H1 (cell line): ENCODE results near the gene RBCK1. TPM values are rescaled to one million over a fixed set of nuclear protein-coding genes. Genes with fewer than 3 reads are reported as not detected.

ENCODE experiments used
- CTCF ChIA-PET: fragments of 300-600 bp; sonication (Branson Sonifier 250); formaldehyde crosslinking; loops from one replicate; lab custom pipeline; 2021; ENCODE audit not compliant: partially characterized antibody; lab: Charles Lee
- POLR2A ChIA-PET: fragments of 300-600 bp; sonication (Branson Sonifier 250); formaldehyde crosslinking; loops from one replicate; lab custom pipeline; 2021; ENCODE audit warnings: inconsistent platforms; ENCODE audit not compliant: partially characterized antibody; lab: Charles Lee
- DNase-seq, 2 experiments: peaks; one replicate each; pipeline versions ENCODE4 v3.0.0 to v3.0.0-alpha.2; 2010 to 2022; ENCODE audit warnings: low spot score in 2 of 2, low read depth in 1 of 2, mixed read lengths in 1 of 2
- FAIRE-seq: peaks from 2 replicates; lab custom pipeline; 2011; peaks lifted over from hg19 to GRCh38; lab: Jason Lieb, UNC
- H2AFZ ChIP-seq: 2 replicates; pipeline ENCODE4 v1.8.1; 2012; ENCODE audit warnings: low read length, inconsistent platforms
- H2AK5ac ChIP-seq: 2 replicates; pipeline ENCODE4 v1.6.1; 2013; ENCODE audit warnings: low read depth, low read length
- H2BK120ac ChIP-seq: replicated peaks from 2 replicates; pipeline ENCODE3; 2013; ENCODE audit warnings: low read depth, low read length, inconsistent platforms
- H2BK12ac ChIP-seq: 2 replicates; pipeline ENCODE4 v1.6.1; 2013; ENCODE audit warnings: low read depth, low read length
- H2BK15ac ChIP-seq: 2 replicates; pipeline ENCODE4 v1.6.1; 2013; ENCODE audit warnings: low read length
- H2BK20ac ChIP-seq: 2 replicates; pipeline ENCODE4 v1.6.1; 2013; ENCODE audit warnings: low read length
- H2BK5ac ChIP-seq: 2 replicates; pipeline ENCODE4 v1.6.1; 2013; ENCODE audit warnings: low read depth, low read length
- H3K14ac ChIP-seq: 2 replicates; pipeline ENCODE4 v1.6.1; 2013; ENCODE audit warnings: inconsistent platforms; ENCODE audit not compliant: insufficient read length
- H3K18ac ChIP-seq: 2 replicates; pipeline ENCODE4 v1.6.1; 2013; ENCODE audit warnings: low read length; ENCODE audit errors: extremely low read depth
- H3K23ac ChIP-seq: 2 replicates; pipeline ENCODE4 v1.6.1; 2013; ENCODE audit warnings: inconsistent platforms; ENCODE audit not compliant: insufficient read length
- H3K23me2 ChIP-seq: 2 replicates; pipeline ENCODE4 v1.6.1; 2013; ENCODE audit warnings: low read depth, low read length
- H3K27ac ChIP-seq: 2 replicates; pipeline ENCODE4 v1.6.1; 2011; ENCODE audit warnings: low read depth, low read length, inconsistent platforms
- H3K27me3 ChIP-seq, 4 experiments: replicated peaks in 1 of 4; 1 replicate in 1 of 4; 2 replicates in 3 of 4; pipeline versions ENCODE4 v1.6.1 to v1.8.1; 2011 to 2013; ENCODE audit warnings: low read length in 3 of 4, mild to moderate bottlenecking in 3 of 4, inconsistent platforms in 2 of 4, mixed read lengths in 2 of 4, moderate library complexity in 1 of 4; ENCODE audit not compliant: control insufficient read depth in 3 of 4, insufficient read depth in 3 of 4; ENCODE audit errors: extremely low read depth in 1 of 4
- H3K36me3 ChIP-seq, 4 experiments: 2 replicates each; pipeline versions ENCODE4 v1.6.1 to v1.8.1; 2011 to 2013; ENCODE audit warnings: mild to moderate bottlenecking in 4 of 4, low read length in 3 of 4, moderate library complexity in 2 of 4, control low read depth in 1 of 4, inconsistent platforms in 1 of 4; ENCODE audit not compliant: insufficient read depth in 4 of 4, control insufficient read depth in 2 of 4
- H3K4ac ChIP-seq: replicated peaks from 2 replicates; pipeline ENCODE3; 2013; ENCODE audit warnings: low read length, low read depth, mixed read lengths, inconsistent platforms; ENCODE audit not compliant: insufficient read length
- H3K4me1 ChIP-seq, 4 experiments: replicated peaks in 1 of 4; 1 replicate in 1 of 4; 2 replicates in 3 of 4; pipeline versions ENCODE4 v1.6.1 to v1.8.1; 2011 to 2013; ENCODE audit warnings: low read length in 3 of 4, inconsistent platforms in 2 of 4, mixed read lengths in 1 of 4; ENCODE audit not compliant: insufficient read depth in 4 of 4, control insufficient read depth in 3 of 4
- H3K4me2 ChIP-seq, 2 experiments: 2 replicates each; pipeline versions ENCODE4 v1.6.1 to v1.8.1; 2011 to 2013; ENCODE audit warnings: low read depth in 2 of 2, low read length in 2 of 2, control low read depth in 1 of 2, inconsistent platforms in 1 of 2, mild to moderate bottlenecking in 1 of 2; ENCODE audit not compliant: insufficient read depth in 1 of 2
- H3K4me3 ChIP-seq, 4 experiments: fragments of 200-600, 300-600 bp in 1 of 4; sonication (generic), shearing (Covaris generic), sonication (Bioruptor Twin) in 1 of 4; 2 replicates each; pipeline versions ENCODE4 v1.5.1 to v1.8.1; 2011 to 2016; ENCODE audit warnings: low read length in 4 of 4, low read depth in 3 of 4, control low read depth in 2 of 4, inconsistent platforms in 2 of 4, mild to moderate bottlenecking in 2 of 4, mixed read lengths in 1 of 4, moderate library complexity in 1 of 4; ENCODE audit not compliant: insufficient read depth in 2 of 4; ENCODE audit errors: extremely low read depth in 1 of 4
- H3K56ac ChIP-seq: replicated peaks from 2 replicates; pipeline ENCODE3; 2013; ENCODE audit warnings: low read depth, mild to moderate bottlenecking, mixed read lengths, low read length, inconsistent platforms; ENCODE audit not compliant: insufficient read length
- H3K79me1 ChIP-seq: 2 replicates; pipeline ENCODE4 v1.6.1; 2013; ENCODE audit warnings: low read depth, low read length, control low read depth
- H3K79me2 ChIP-seq, 2 experiments: 2 replicates each; pipeline versions ENCODE4 v1.6.1 to v1.8.1; 2012 to 2013; ENCODE audit warnings: low read length in 2 of 2, mild to moderate bottlenecking in 2 of 2, inconsistent platforms in 1 of 2; ENCODE audit not compliant: insufficient read depth in 2 of 2, control insufficient read depth in 1 of 2
- H3K9ac ChIP-seq, 4 experiments: replicated peaks in 1 of 4; 1 replicate in 1 of 4; 2 replicates in 3 of 4; pipeline versions ENCODE4 v1.6.1 to v1.8.1; 2011 to 2013; ENCODE audit warnings: low read depth in 3 of 4, low read length in 3 of 4, control low read depth in 2 of 4, mild to moderate bottlenecking in 2 of 4, moderate library complexity in 2 of 4, inconsistent platforms in 1 of 4; ENCODE audit errors: extremely low read depth in 1 of 4
- H3K9me3 ChIP-seq, 2 experiments: 2 replicates each; pipeline versions ENCODE4 v1.6.1 to v1.8.1; 2012 to 2013; ENCODE audit warnings: mild to moderate bottlenecking in 2 of 2, moderate library complexity in 2 of 2, control low read depth in 1 of 2, inconsistent platforms in 1 of 2, low read depth in 1 of 2, low read length in 1 of 2, mixed read lengths in 1 of 2; ENCODE audit not compliant: insufficient read depth in 2 of 2
- H4K20me1 ChIP-seq, 2 experiments: replicated peaks in 1 of 2; 2 replicates each; pipeline versions ENCODE3 to v1.8.1; 2011 to 2013; ENCODE audit warnings: inconsistent platforms in 2 of 2, low read length in 2 of 2, mild to moderate bottlenecking in 1 of 2; ENCODE audit not compliant: insufficient read depth in 2 of 2, control insufficient read depth in 1 of 2
- H4K5ac ChIP-seq: 2 replicates; pipeline ENCODE4 v1.6.1; 2013; ENCODE audit warnings: low read length, low read depth, mixed read lengths, inconsistent platforms; ENCODE audit not compliant: insufficient read length
- H4K8ac ChIP-seq: 2 replicates; pipeline ENCODE4 v1.8.0; 2013; ENCODE audit warnings: mild to moderate bottlenecking, moderate library complexity, low read length, inconsistent platforms; ENCODE audit not compliant: insufficient read depth; ENCODE audit errors: extremely low read depth
- H4K91ac ChIP-seq: replicated peaks from 2 replicates; pipeline ENCODE3; 2013; ENCODE audit warnings: low read length, mixed read lengths, inconsistent platforms; ENCODE audit not compliant: insufficient read length
- CBX8 ChIP-seq: fragments of 300-800, 300-1000 bp; sonication (generic); IDR thresholded peaks from 2 replicates; pipeline ENCODE4 v1.7.1; 2016; ENCODE audit warnings: low read depth, low read length, borderline replicate concordance
- EGR1 ChIP-seq: IDR thresholded peaks from 2 replicates; pipeline ENCODE4 v1.6.1; 2011; ENCODE audit warnings: low read depth, low read length, borderline replicate concordance
- EP300 ChIP-seq, 2 experiments: IDR thresholded peaks; 1 replicate in 1 of 2; 2 replicates in 1 of 2; pipeline ENCODE4 v1.6.1; 2011 to 2012; ENCODE audit warnings: low read depth in 2 of 2, low read length in 2 of 2, mild to moderate bottlenecking in 2 of 2, borderline replicate concordance in 1 of 2, inconsistent platforms in 1 of 2, moderate library complexity in 1 of 2
- KDM4A ChIP-seq: IDR thresholded peaks from one replicate; pipeline ENCODE4 v1.7.1; 2012; ENCODE audit warnings: low read depth, mild to moderate bottlenecking, moderate library complexity, low read length, inconsistent platforms; ENCODE audit not compliant: severe bottlenecking
- KDM5A ChIP-seq: fragments of 200-600 bp; IDR thresholded peaks from 2 replicates; pipeline ENCODE4 v1.7.1; 2012; ENCODE audit warnings: mild to moderate bottlenecking, low read length, inconsistent platforms, mixed read lengths
- PHF8 ChIP-seq: fragments of 200-600 bp; sonication (generic); conservative IDR thresholded peaks from 2 replicates; pipeline ENCODE4 v1.7.1; 2012; ENCODE audit warnings: low read depth, mild to moderate bottlenecking, inconsistent platforms, low read length, moderate library complexity
- POLR2A ChIP-seq, 2 experiments: IDR thresholded peaks; 1 replicate in 1 of 2; 2 replicates in 1 of 2; pipeline ENCODE4 v1.6.1; 2011; ENCODE audit warnings: low read depth in 2 of 2, low read length in 2 of 2, mild to moderate bottlenecking in 2 of 2; ENCODE audit errors: control extremely low read depth in 1 of 2
- WGBS, 2 experiments: shearing (Covaris generic) in 1 of 2; methylation state at CpG; one replicate each; pipeline versions ENCODE4 v1.1.6 to v1.1.7; 2013 to 2015; ENCODE audit warnings: low lambda C conversion rate in 2 of 2, mixed read lengths in 2 of 2, inconsistent platforms in 1 of 2, low coverage in 1 of 2, missing lambda C conversion rate in 1 of 2; ENCODE audit not compliant: insufficient replicate concordance in 2 of 2, insufficient coverage in 1 of 2, insufficient read length in 1 of 2; ENCODE audit errors: extremely low coverage in 1 of 2, missing lambda C conversion rate in 1 of 2; 5-methylcytosine and 5-hydroxymethylcytosine counted together
- polyA plus RNA-seq, 7 experiments: library from polyadenylated mRNA; depleted of rRNA in 3 of 7; stranded (reverse) in 5 of 7; unstranded in 2 of 7; fragments of >200 nt in 5 of 7; fragments of 200-250 nt in 2 of 7; gene quantifications; 1 replicate in 5 of 7; 2 replicates in 1 of 7; 4 replicates in 1 of 7; pipeline versions ENCODE4 v1.2.1 to v1.2.3, GENCODE V29; 2011 to 2013; ENCODE audit warnings: missing spikeins in 2 of 7, mixed read lengths in 2 of 7
- total RNA-seq: library from RNA; stranded (reverse); fragmentation: NEBNext Ultra II Directional; extraction: Animal tissue kit (Norgen Biotek cat#: 25700); gene quantifications from 2 replicates; pipeline ENCODE4 v1.2.1, GENCODE V29; 2021
- TF ChIP-seq, protein P1 (sequence below): IDR thresholded peaks from 2 replicates; pipeline ENCODE4 v1.6.1; 2012; ENCODE audit warnings: inconsistent platforms
- TF ChIP-seq, protein P2 (sequence below): IDR thresholded peaks from 2 replicates; pipeline ENCODE4 v1.6.1; 2011; ENCODE audit warnings: low read depth, mild to moderate bottlenecking, low read length; ENCODE audit not compliant: insufficient read depth
- TF ChIP-seq, protein P3 (sequence below): IDR thresholded peaks from 2 replicates; pipeline ENCODE4 v1.6.1; 2012; ENCODE audit warnings: low read length, inconsistent platforms

Gene RBCK1
- total and polyA plus RNA-seq, 2 of the 8 experiments (the other 6 are each of a cell fraction or from before 2014, with no cell fraction given) = 43.1 to 54.7 TPM

DNA sequence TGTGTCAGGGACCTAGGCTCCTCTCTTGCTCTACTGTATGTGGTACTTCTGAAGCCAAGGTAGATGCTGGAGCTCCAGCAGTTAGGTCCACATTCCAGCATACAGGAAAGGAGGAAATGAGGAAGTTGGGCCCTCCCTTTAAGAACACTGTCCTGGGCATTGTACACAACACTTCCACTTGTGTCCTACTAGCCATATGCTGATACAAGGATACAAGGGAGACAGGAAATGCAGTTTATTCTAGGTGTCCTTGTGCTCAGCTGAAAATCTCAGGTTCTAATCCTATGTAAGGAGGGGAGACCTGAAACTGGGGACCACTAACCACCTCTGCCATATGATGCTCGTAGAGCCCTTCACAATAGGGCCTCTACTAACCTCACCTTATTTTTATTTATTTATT lies 23.4 kb upstream of the RBCK1 start:
- Histone ChIP-seq H3K4me3 (no peak overlapping the region), H4K91ac (no peak overlapping the region), H3K27me3 (peaks cover 0 to 15% (median 8%) of the 10 kb centered on the region in 4 experiments; a peak in 5 of 7 replicates), H3K23ac (no peak overlapping the region), H4K5ac (no peak overlapping the region), H3K23me2 (peaks cover 7% of the 10 kb centered on the region; the same call in 1 of the 2 replicates), H3K79me2 (peaks cover 0 to 3% of the 10 kb centered on the region in 2 experiments; a peak in 1 of 4 replicates), H2BK5ac (no peak overlapping the region), H3K4me2 (no peak overlapping the region), H2AFZ (no peak overlapping the region), H2AK5ac (no peak overlapping the region), H2BK20ac (no peak overlapping the region), H3K18ac (no peak overlapping the region), H3K4ac (no peak overlapping the region), H4K20me1 (peaks cover 6 to 9% of the 10 kb centered on the region in 2 experiments), H3K56ac (no peak overlapping the region), H4K8ac (no peak overlapping the region), H3K36me3 (peaks cover 0 to 16% (median under 1%) of the 10 kb centered on the region in 4 experiments; a peak in 3 of 8 replicates), H2BK120ac (no peak overlapping the region), H2BK12ac (no peak overlapping the region), H3K9ac (0 out of 7 replicates have a peak overlapping the region, but pooled peaks of 1 of the 4 experiments have one; percentile 10), H3K9me3 (no peaks in the 10 kb centered on the region), H3K14ac (no peak overlapping the region), H3K4me1 (peaks cover 0 to 7% (median 1%) of the 10 kb centered on the region in 4 experiments; a peak in 3 of 7 replicates), H3K79me1 (no peaks in the 10 kb centered on the region; the same call in 1 of the 2 replicates), H2BK15ac (no peak overlapping the region), H3K27ac (no peak overlapping the region)
- TF ChIP-seq, protein P1, sequence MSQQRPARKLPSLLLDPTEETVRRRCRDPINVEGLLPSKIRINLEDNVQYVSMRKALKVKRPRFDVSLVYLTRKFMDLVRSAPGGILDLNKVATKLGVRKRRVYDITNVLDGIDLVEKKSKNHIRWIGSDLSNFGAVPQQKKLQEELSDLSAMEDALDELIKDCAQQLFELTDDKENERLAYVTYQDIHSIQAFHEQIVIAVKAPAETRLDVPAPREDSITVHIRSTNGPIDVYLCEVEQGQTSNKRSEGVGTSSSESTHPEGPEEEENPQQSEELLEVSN = no peak
- TF ChIP-seq, protein P2, sequence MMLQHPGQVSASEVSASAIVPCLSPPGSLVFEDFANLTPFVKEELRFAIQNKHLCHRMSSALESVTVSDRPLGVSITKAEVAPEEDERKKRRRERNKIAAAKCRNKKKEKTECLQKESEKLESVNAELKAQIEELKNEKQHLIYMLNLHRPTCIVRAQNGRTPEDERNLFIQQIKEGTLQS = no peak
- no peak for TF ChIP-seq CBX8
- TF ChIP-seq POLR2A (IDR thresholded peaks at IDR 0.05; ENCODE audit: control extremely low read depth in 1 of 2, low read depth in 2 of 2, low read length in 2 of 2) = no peak
- no peak for TF ChIP-seq KDM4A
- TF ChIP-seq, protein P3, sequence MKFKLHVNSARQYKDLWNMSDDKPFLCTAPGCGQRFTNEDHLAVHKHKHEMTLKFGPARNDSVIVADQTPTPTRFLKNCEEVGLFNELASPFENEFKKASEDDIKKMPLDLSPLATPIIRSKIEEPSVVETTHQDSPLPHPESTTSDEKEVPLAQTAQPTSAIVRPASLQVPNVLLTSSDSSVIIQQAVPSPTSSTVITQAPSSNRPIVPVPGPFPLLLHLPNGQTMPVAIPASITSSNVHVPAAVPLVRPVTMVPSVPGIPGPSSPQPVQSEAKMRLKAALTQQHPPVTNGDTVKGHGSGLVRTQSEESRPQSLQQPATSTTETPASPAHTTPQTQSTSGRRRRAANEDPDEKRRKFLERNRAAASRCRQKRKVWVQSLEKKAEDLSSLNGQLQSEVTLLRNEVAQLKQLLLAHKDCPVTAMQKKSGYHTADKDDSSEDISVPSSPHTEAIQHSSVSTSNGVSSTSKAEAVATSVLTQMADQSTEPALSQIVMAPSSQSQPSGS = no peak
- no peak for TF ChIP-seq PHF8
- TF ChIP-seq EGR1 = no peak
- TF ChIP-seq KDM5A = no peak
- no peak for TF ChIP-seq EP300 (IDR thresholded peaks at IDR 0.05; ENCODE audit: borderline replicate concordance in 1 of 2, low read depth in 2 of 2, low read length in 2 of 2)
- CTCF ChIA-PET = interaction anchor here (0.6 to 4.3 kb wide), 4 partner anchors 13 to 352 kb away, joined by 3 to 18 read pairs (median 6); no protein-coding TSS in a partner anchor
- no peak for FAIRE-seq
- no peak for DNase-seq
- POLR2A ChIA-PET = interaction anchor here (0.9 to 15.2 kb wide), 6 partner anchors 14 to 159 kb away, joined by 3 to 263 read pairs (median 4); partner anchors contain the start of gene CSNK2A1
- 94% methylated on average over 1 of the region's 1 CpG; no CpG with 5 or more reads in 1 of the 2 experiments for WGBS, 2 experiments
